HepG2 (cell line): ENCODE data around the gene FBXW5. TPM values are rescaled to one million over a fixed set of nuclear protein-coding genes. Genes with fewer than 3 reads are reported as not detected.

Source experiments
- BCL6 ChIP-seq: IDR thresholded peaks from 2 replicates; pipeline ENCODE4 v1.6.1; 2016; ENCODE audit warnings: missing genetic modification reagents, missing compliant biosample characterization
- CEBPG ChIP-seq: IDR thresholded peaks from 2 replicates; pipeline ENCODE4 v1.6.1; 2016
- MAZ ChIP-seq, 2 experiments: sonication (generic) in 1 of 2; formaldehyde crosslinking in 1 of 2; IDR thresholded peaks; 2 replicates each; pipeline versions ENCODE4 v1.5.0 to v1.6.1; 2012 to 2020; ENCODE audit warnings: low read depth in 2 of 2, mild to moderate bottlenecking in 2 of 2, borderline replicate concordance in 1 of 2, improper control_type of control experiment in 1 of 2, low read length in 1 of 2, missing genetic modification reagents in 1 of 2, moderate library complexity in 1 of 2
- NCOR1 ChIP-seq: fragments of 200-600 bp; sonication (generic); IDR thresholded peaks from 2 replicates; pipeline ENCODE4 v1.7.0; 2017; ENCODE audit warnings: antibody characterized with exemption, low read length, borderline replicate concordance
- PPARG ChIP-seq: conservative IDR thresholded peaks from 2 replicates; pipeline ENCODE4 v1.6.1; 2016; ENCODE audit warnings: missing biosample characterization, missing genetic modification reagents
- RBAK ChIP-seq: sonication (generic); formaldehyde crosslinking; IDR thresholded peaks from 2 replicates; pipeline ENCODE4 v1.5.1; 2020; ENCODE audit warnings: mild to moderate bottlenecking, missing genetic modification reagents
- SSRP1 ChIP-seq: IDR thresholded peaks from 2 replicates; pipeline ENCODE4 v1.6.1; 2016; ENCODE audit warnings: control low read depth
- ZNF296 ChIP-seq: sonication (generic); formaldehyde crosslinking; conservative IDR thresholded peaks from 2 replicates; pipeline ENCODE4 v1.5.0; 2020; ENCODE audit warnings: mild to moderate bottlenecking, missing genetic modification reagents
- ZNF501 ChIP-seq: sonication (generic); formaldehyde crosslinking; IDR thresholded peaks from 2 replicates; pipeline ENCODE4 v1.5.1; 2020; ENCODE audit warnings: mild to moderate bottlenecking, moderate library complexity, missing genetic modification reagents
- ZNF766 ChIP-seq: sonication (generic); formaldehyde crosslinking; IDR thresholded peaks from 2 replicates; pipeline ENCODE4 v1.5.0; 2020; ENCODE audit warnings: missing genetic modification reagents, borderline replicate concordance
- polyA plus RNA-seq, 8 experiments: library from polyadenylated mRNA; depleted of rRNA in 3 of 8; stranded (reverse) in 7 of 8; unstranded in 1 of 8; fragments of >200 nt; fragmentation: Illumina TruSeq in 4 of 8; extraction: Trizol in 4 of 8; gene quantifications; 2 replicates each; pipeline versions ENCODE4 v1.2.1 to v1.2.3, GENCODE V29; 2011 to 2016; ENCODE audit warnings: low read depth in 4 of 8, missing spikeins in 1 of 8, mixed read lengths in 1 of 8; ENCODE audit not compliant: insufficient read depth in 1 of 8
- total RNA-seq, 5 experiments: library from RNA; depleted of rRNA; stranded (reverse); fragments of >200 nt; fragmentation: Illumina TruSeq; extraction: Trizol; gene quantifications; 2 replicates each; pipeline ENCODE4 v1.2.3, GENCODE V29; 2016; ENCODE audit warnings: low read depth in 1 of 5
- TF ChIP-seq, protein P1 (sequence below): sonication (generic); formaldehyde crosslinking; IDR thresholded peaks from 2 replicates; pipeline ENCODE4 v1.5.1; 2020; ENCODE audit warnings: mild to moderate bottlenecking, missing genetic modification reagents
- TF ChIP-seq, protein P2 (sequence below): sonication (generic); formaldehyde crosslinking; IDR thresholded peaks from 2 replicates; pipeline ENCODE4 v1.8.1; 2023; ENCODE audit warnings: missing genetic modification reagents, inconsistent platforms, borderline replicate concordance

Gene FBXW5
- total and polyA plus RNA-seq, 2 of the 13 experiments (the other 11 are each of a cell fraction or from before 2014, with no cell fraction given), result 52.0 to 60.4 TPM

GRCh38 chr9:136949239-136949816 lies 4.8 kb upstream of the FBXW5 start (continued):
- TF ChIP-seq, protein P1, sequence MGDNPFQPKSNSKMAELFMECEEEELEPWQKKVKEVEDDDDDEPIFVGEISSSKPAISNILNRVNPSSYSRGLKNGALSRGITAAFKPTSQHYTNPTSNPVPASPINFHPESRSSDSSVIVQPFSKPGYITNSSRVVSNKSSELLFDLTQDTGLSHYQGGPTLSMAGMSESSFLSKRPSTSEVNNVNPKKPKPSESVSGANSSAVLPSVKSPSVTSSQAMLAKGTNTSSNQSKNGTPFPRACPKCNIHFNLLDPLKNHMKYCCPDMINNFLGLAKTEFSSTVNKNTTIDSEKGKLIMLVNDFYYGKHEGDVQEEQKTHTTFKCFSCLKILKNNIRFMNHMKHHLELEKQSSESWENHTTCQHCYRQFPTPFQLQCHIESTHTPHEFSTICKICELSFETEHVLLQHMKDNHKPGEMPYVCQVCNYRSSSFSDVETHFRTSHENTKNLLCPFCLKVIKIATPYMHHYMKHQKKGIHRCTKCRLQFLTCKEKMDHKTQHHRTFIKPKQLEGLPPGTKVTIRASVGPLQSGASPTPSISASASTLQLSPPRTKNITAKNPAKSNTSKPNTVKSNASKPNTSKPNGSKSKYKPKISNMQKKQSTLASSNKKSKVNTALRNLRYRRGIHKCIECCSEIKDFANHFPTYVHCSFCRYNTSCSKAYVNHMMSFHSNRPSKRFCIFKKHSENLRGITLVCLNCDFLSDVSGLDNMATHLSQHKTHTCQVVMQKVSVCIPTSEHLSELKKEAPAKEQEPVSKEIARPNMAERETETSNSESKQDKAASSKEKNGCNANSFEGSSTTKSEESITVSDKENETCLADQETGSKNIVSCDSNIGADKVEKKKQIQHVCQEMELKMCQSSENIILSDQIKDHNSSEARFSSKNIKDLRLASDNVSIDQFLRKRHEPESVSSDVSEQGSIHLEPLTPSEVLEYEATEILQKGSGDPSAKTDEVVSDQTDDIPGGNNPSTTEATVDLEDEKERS (CRISPR knock-in tag), result peak; percentile 18; the same call in 1 of the 2 replicates
- TF ChIP-seq, protein P2, sequence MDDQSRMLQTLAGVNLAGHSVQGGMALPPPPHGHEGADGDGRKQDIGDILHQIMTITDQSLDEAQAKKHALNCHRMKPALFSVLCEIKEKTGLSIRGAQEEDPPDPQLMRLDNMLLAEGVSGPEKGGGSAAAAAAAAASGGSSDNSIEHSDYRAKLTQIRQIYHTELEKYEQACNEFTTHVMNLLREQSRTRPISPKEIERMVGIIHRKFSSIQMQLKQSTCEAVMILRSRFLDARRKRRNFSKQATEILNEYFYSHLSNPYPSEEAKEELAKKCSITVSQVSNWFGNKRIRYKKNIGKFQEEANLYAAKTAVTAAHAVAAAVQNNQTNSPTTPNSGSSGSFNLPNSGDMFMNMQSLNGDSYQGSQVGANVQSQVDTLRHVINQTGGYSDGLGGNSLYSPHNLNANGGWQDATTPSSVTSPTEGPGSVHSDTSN (CRISPR knock-in tag), result no peak
- TF ChIP-seq SSRP1, result 0 out of 2 replicates have a peak, but pooled peaks have one; percentile 19
- TF ChIP-seq NCOR1, result 0 out of 2 replicates have a peak, but pooled peaks have one; percentile 40
- TF ChIP-seq CEBPG (CRISPR knock-in tag), result peak; percentile 67
- 0 out of 2 replicates have a peak, but pooled peaks have one; percentile 15 for TF ChIP-seq PPARG
- TF ChIP-seq ZNF501 (CRISPR knock-in tag), result no peak
- TF ChIP-seq ZNF296 (CRISPR knock-in tag), result 0 out of 2 replicates have a peak, but pooled peaks have one; percentile 30
- no peak for TF ChIP-seq BCL6 (CRISPR knock-in tag)
- 0 out of 2 replicates have a peak, but pooled peaks have one; percentile 33 for TF ChIP-seq ZNF766
- no peak for TF ChIP-seq RBAK (CRISPR knock-in tag)
- no peak for TF ChIP-seq MAZ (IDR thresholded peaks at IDR 0.05; ENCODE audit: borderline replicate concordance, low read depth, low read length)
- TF ChIP-seq MAZ (CRISPR knock-in tag; IDR thresholded peaks at IDR 0.05; ENCODE audit: low read depth), result 0 out of 2 replicates have a peak, but pooled peaks have one; percentile 19
- TF ChIP-seq, all 625 proteins: peak for 35
